Activated CD4-positive, alpha-beta memory T cell treated with anti-CD3 and anti-CD28 coated beads, Interleukin-2, amount 10 ng/mL, durations not matched to agents 7 days and 5 days (primary cell): ENCODE data around the gene RSRC2. TPM values are rescaled to one million over a fixed set of nuclear protein-coding genes. Genes with fewer than 3 reads are reported as not detected.
"Not testable (repeated sequence)": the region's sequence is repeated elsewhere in the genome, so short reads cannot be mapped to it uniquely, and the experiment has no call there.

Source experiments
- CTCF ChIA-PET: fragments of 350-600 bp; sonication (Branson Sonifier 250); formaldehyde crosslinking; loops from one replicate; lab custom pipeline; 2021; ENCODE audit warnings: antibody characterized with exemption, inconsistent platforms; lab: Charles Lee
- POLR2A ChIA-PET: fragments of 350-600 bp; sonication (Branson Sonifier 250); formaldehyde crosslinking; loops from one replicate; lab custom pipeline; 2021; ENCODE audit warnings: antibody characterized with exemption; lab: Charles Lee
- DNase-seq: peaks from one replicate; pipeline ENCODE4 v3.0.0-alpha.2; 2020
- H3K27ac Mint-ChIP-seq: one replicate; pipeline ENCODE4 v1.8.0; 2021; ENCODE audit warnings: mild to moderate bottlenecking, mixed read lengths
- H3K27me3 Mint-ChIP-seq: one replicate; pipeline ENCODE4 v1.8.0; 2021; ENCODE audit warnings: mixed read lengths
- H3K36me3 Mint-ChIP-seq: one replicate; pipeline ENCODE4 v1.8.0; 2021; ENCODE audit warnings: low read depth, mixed read lengths
- H3K4me1 Mint-ChIP-seq: one replicate; pipeline ENCODE4 v1.8.0; 2021; ENCODE audit warnings: mixed read lengths
- H3K4me3 Mint-ChIP-seq: one replicate; pipeline ENCODE4 v1.8.0; 2021; ENCODE audit warnings: mild to moderate bottlenecking, mixed read lengths
- H3K9me3 Mint-ChIP-seq: one replicate; pipeline ENCODE4 v1.8.0; 2021; ENCODE audit warnings: mixed read lengths
- total RNA-seq, 2 experiments: library from RNA; stranded (reverse); gene quantifications; one replicate each; pipeline ENCODE4 v1.2.3, GENCODE V29; 2021

The RSRC2 gene
- total RNA-seq, 2 experiments from 2014 or later = 90.7 to 97.4 TPM

DNA sequence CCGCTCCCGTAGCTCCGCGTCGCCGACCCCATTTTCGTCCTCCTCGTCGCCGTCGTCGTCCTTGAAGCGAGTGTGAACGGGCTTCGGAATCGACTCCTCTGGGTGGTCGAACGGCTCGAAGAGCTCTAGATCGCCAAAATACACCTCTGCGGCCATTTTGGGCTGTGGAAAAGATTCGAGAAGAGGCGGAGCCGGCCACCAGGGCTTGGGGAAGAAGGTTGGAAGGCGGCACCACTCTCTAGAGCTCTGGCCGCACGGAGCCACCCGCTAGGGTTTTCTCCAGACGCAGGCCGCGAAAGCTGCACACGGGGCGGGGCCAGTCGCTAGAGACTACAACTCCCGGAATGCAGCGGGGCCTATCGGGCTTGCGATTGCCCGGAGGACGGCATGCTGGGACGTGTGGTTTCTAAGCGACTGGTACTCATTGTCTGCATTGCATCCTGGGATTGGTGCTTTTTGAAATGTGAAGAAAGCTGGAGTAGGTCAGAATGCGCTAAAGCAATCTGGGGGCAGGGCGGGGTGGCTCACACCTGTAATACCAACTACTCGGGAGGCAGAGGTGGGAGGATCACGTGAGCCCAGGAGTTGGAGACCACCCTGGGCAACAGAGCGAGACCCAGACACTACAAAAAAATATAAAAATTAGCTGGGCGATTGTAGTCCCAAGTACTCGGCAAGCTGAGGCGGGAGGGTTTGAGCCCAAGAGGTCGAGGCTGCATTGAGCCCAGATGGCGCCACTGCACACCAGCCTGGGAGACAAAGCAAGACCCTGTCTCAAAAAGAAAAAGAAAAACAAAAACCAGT is 25.8 kb downstream of the RSRC2 start, which contains the start of gene ZCCHC8:
Gene ZCCHC8 (minus strand): TSS at position 248 of the 804 bp plus-strand sequence. CDS start 92 bp downstream, at position 156.
- peaks cover 41% of the 10 kb centered on the region for H3K4me1 Mint-ChIP-seq
- peak within 1 kb of the TSS; percentile 97 for H3K27ac Mint-ChIP-seq
- ChIA-PET CTCF (interaction anchor here (0.7 to 4.8 kb wide), 18 partner anchors 9 to 273 kb away, joined by 3 to 37 read pairs (median 4); partner anchors contain the start of genes CLIP1, KNTC1 and RSRC2), POLR2A (interaction anchor here (0.8 to 11.4 kb wide), 35 partner anchors 9 to 1464 kb away, joined by 3 to 542 read pairs (median 5); partner anchors contain the start of genes CCDC62, CLIP1, DENR and DIABLO)
- H3K9me3 Mint-ChIP-seq = no peaks in the 10 kb centered on the region
- H3K4me3 Mint-ChIP-seq = peak within 1 kb of the TSS; percentile 99
- H3K27me3 Mint-ChIP-seq = no peaks in the 10 kb centered on the region
- peaks cover 47% of the 10 kb centered on the region for H3K36me3 Mint-ChIP-seq
- peak; percentile 98 for DNase-seq

DNA sequence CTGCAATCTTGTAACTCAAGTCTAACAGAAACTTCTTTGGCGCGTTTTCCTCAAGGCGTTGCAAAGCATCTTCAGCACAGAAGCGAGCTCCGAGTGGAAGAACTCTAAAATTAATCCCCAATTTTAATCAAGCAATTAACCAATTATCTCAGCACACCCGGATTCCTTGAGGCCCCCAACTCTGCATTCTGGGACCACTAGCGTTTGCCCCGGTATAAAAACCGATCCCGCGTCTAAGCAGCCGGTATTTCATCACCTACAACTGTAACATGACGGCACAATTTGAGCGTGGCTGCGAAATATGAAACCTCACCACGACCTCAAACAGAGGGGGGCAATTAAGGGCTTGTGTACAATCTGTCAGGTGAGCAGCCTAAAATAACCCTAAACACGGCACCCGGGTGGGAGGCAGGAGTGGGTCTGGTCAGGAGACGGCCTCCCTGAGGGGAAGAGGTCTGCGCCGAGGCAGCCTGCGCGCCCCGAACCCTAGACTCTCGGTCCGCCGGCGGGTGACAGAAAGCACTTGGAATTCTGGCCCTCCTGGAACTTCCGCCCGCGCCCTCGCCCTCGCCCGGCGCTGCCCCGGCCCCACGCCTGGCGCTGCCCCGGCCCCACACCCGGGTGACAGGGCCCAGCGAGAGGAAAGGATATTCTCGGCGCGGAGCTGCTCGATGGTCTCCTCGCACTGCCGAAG is 26.6 kb downstream of the RSRC2 start:
- Mint-ChIP-seq H3K9me3 (no peaks in the 10 kb centered on the region), H3K4me1 (peaks cover 44% of the 10 kb centered on the region), H3K27ac (peak overlapping the region; percentile 97), H3K4me3 (peak overlapping the region; percentile 99), H3K36me3 (peaks cover 46% of the 10 kb centered on the region), H3K27me3 (no peaks in the 10 kb centered on the region)
- DNase-seq = peak; percentile 61
- CTCF ChIA-PET = interaction anchor here (0.7 to 4.8 kb wide), 13 partner anchors 9 to 273 kb away, joined by 3 to 37 read pairs (median 4); partner anchors contain the start of genes CLIP1, KNTC1 and RSRC2
- POLR2A ChIA-PET = interaction anchor here (0.8 to 11.4 kb wide), 29 partner anchors 9 to 1463 kb away, joined by 3 to 542 read pairs (median 5); partner anchors contain the start of genes CLIP1, DIABLO, HCAR1 and KNTC1

DNA sequence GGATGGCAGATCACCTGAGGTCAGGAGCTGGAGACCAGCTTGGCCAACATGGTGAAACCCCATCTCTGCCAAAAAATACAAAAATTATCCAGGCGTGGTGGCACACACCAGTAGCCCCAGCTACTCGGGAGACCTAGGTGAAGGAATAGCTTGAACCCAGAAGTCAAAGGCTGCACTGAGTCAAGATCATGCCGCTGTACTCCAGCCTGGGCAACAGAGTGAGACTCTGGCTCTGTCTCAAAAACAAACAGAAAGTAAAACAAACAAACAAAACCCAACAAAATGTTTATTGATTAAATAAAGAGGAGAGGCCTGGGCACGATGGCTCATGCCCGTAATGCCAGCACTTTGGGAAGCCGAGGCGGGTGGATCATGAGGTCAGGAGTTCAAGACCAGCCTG is 31.5 kb downstream of the RSRC2 start:
- Mint-ChIP-seq H3K36me3 (peaks cover 46% of the 10 kb centered on the region), H3K9me3 (no peaks in the 10 kb centered on the region), H3K4me3 (no peak overlapping the region), H3K27ac (no peak overlapping the region), H3K4me1 (peaks cover 36% of the 10 kb centered on the region), H3K27me3 (no peaks in the 10 kb centered on the region)
- DNase-seq = no peak
- POLR2A ChIA-PET = interaction anchor here (1.4 to 11.4 kb wide), 3 partner anchors 9 to 27 kb away, joined by 3 to 542 read pairs (median 7); partner anchors contain the start of genes KNTC1 and RSRC2
- CTCF ChIA-PET = no interaction called here

DNA sequence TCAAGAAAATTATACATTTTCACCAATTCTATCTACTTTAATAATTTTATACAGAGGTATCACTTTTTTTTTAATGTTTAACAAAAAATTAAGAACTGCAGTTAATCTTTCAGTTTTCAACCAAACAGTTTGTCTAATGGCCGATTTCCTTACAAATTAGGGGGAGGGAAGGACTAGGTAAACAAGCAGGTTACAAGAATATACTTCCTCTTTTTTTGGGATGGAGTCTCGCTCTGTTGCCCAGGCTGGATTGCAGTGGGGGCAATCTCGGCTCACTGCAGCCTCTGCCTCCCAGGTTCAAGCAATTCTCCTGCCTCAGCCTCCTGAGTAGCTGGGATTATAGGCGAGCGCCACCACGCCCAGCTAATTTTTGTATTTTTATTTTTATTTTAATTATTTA is 33.5 kb downstream of the RSRC2 start:
- Mint-ChIP-seq H3K36me3 (peaks cover 47% of the 10 kb centered on the region), H3K4me1 (peaks cover 26% of the 10 kb centered on the region)
- not testable (repeated sequence) for H3K27ac Mint-ChIP-seq, H3K4me3 Mint-ChIP-seq, DNase-seq, H3K27me3 Mint-ChIP-seq, H3K9me3 Mint-ChIP-seq
- POLR2A ChIA-PET = interaction anchor here (0.8 to 1.5 kb wide), 3 partner anchors 9 to 20 kb away, joined by 3 to 5 read pairs (median 3); no protein-coding TSS in a partner anchor
- CTCF ChIA-PET = interaction anchor here (1.0 kb wide), 1 partner anchor 93 kb away, joined by 3 read pairs; no protein-coding TSS in a partner anchor

DNA sequence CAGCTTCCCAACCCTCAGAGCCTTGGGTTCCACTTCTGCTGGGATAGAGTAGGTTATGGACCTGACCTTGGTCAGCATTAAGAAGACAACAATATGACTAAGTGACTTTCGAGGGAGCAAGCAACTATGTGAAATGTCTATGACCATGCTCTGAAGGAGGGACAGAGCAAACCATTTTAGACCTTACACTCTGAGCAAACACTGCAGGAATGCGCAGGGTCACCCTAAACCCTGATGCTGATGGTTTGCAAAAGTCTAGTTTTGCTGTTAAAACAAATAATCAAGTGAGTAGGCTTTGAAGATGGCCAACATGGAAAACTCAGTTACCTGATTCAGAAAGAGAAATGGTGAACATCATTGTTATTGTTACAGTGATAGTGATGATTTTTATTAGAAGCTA is 34.7 kb downstream of the RSRC2 start:
- POLR2A ChIA-PET = interaction anchor here (1.0 to 2.5 kb wide), 4 partner anchors 8 to 92 kb away, joined by 3 to 18 read pairs (median 4); partner anchors contain the start of genes CLIP1 and ZCCHC8
- DNase-seq = no peak
- Mint-ChIP-seq H3K9me3 (no peaks in the 10 kb centered on the region), H3K27ac (no peak overlapping the region), H3K27me3 (no peaks in the 10 kb centered on the region), H3K4me1 (peaks cover 20% of the 10 kb centered on the region), H3K4me3 (no peak overlapping the region), H3K36me3 (peaks cover 52% of the 10 kb centered on the region)
- CTCF ChIA-PET = interaction anchor here (0.6 to 1.6 kb wide), 5 partner anchors 9 to 281 kb away, joined by 3 to 11 read pairs (median 3); partner anchors contain the start of gene ZCCHC8

DNA sequence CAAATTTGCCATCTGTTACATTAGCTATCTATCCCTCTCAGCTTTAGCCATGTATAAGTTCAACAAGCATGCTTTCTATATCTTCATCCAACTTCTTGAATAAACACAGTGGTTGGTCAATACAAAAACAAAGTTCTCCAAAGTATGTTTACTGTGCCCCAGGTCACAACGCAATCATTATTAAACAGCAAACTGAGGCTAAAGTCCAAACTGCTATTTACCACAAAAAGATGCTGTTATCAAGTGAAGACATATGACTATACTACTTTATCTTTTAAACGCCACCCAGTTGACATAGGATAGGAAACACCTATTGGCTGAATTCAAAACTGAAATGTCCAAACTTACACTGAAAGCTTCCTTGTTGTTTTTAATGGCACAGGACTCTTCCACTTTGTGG is 37.7 kb downstream of the RSRC2 start:
- Mint-ChIP-seq H3K36me3 (peaks cover 63% of the 10 kb centered on the region), H3K4me3 (no peak overlapping the region), H3K4me1 (peaks cover 10% of the 10 kb centered on the region), H3K9me3 (no peaks in the 10 kb centered on the region), H3K27me3 (no peaks in the 10 kb centered on the region), H3K27ac (no peak overlapping the region)
- POLR2A ChIA-PET = interaction anchor here (1.4 to 7.1 kb wide), 2 partner anchors 10 to 16 kb away, joined by 4 to 49 read pairs; partner anchors contain the start of gene ZCCHC8
- no peak for DNase-seq
- CTCF ChIA-PET = interaction anchor here (1.0 kb wide), 1 partner anchor 11 kb away, joined by 3 read pairs; the partner anchor contains the start of gene ZCCHC8

DNA sequence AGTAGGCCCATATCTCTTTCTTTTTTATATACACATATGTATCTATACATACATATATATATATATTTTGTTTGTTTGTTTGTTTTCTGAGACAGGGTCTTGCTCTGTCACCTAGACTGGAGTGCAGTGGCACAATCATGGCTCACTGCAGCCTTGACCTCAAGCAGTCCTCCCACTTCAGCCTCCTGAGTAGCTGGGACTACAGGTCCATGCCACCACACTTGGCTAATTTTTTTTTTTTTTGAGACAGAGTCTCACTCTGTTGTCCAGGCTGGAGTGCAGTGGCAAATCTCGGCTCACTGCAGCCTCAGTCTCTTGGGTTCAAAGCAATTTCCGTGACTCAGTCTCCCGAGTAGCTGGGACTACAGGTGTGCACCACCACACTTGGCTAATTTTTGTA is 38.9 kb downstream of the RSRC2 start:
- H3K4me3 Mint-ChIP-seq, CTCF ChIA-PET: not testable (repeated sequence)

DNA sequence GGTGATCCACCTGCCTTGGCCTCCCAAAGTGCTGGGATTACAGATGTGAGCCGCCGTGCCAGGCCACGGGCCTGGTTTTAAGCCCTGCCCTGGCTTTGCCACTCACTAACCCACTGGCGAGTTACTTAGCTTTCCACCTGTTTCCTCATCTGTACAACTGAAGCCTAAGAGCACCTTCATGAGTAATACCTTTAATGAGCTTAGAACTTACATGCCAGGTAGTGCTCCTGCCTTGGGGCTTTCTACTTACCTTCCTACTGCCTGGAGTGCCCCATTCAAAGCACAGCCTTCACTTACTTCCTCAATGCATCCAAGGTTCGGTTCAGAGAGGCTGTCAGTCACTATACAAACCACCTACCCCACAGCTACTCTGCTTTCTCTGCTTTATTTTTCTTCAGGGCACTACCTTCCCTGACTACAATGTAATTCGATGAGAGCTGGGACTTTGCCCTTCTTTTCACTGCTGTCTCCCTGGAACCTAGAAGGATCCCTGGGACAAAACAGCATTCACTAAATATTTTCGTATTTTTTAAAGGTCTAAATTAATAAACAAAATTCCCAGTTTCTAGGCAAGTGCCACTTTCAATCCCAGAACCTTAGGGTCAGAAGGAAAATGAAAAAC is 39.8 kb downstream of the RSRC2 start:
- no peak overlapping the region for H3K27ac Mint-ChIP-seq
- H3K27me3 Mint-ChIP-seq = no peaks in the 10 kb centered on the region
- peaks cover 67% of the 10 kb centered on the region for H3K36me3 Mint-ChIP-seq
- DNase-seq = no peak
- CTCF ChIA-PET = no interaction called here
- peaks cover 13% of the 10 kb centered on the region for H3K4me1 Mint-ChIP-seq
- no peaks in the 10 kb centered on the region for H3K9me3 Mint-ChIP-seq
- POLR2A ChIA-PET = interaction anchor here (1.7 to 7.1 kb wide), 2 partner anchors 8 to 12 kb away, joined by 7 to 49 read pairs; partner anchors contain the start of gene ZCCHC8
- no peak overlapping the region for H3K4me3 Mint-ChIP-seq

More for the DNA sequence above, 38.9 kb downstream of the RSRC2 start:
- not testable (repeated sequence) for H3K9me3 Mint-ChIP-seq, H3K27ac Mint-ChIP-seq, H3K27me3 Mint-ChIP-seq, DNase-seq
- Mint-ChIP-seq H3K4me1 (peaks cover 13% of the 10 kb centered on the region), H3K36me3 (peaks cover 69% of the 10 kb centered on the region)
- POLR2A ChIA-PET = interaction anchor here (0.7 to 7.1 kb wide), 3 partner anchors 11 to 262 kb away, joined by 3 to 49 read pairs (median 3); partner anchors contain the start of gene ZCCHC8

DNA sequence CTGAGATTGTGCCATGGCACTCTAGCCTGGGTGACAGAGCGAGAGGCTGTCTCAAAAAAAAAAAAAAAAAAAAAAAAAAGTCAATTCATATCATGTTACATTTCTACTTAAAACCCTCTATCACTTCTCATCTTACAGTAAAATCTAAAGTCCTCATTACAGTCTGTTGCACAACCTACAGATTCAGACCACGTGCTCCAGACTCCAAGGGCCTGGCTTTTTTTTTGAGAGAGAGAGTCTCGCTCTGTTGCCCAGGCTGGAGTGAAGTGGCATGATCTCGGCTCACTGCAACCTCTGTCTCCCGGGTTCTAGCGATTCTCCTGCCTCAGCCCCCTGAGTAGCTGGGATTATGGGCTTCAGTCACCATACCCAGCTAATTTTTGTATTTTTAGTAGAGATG is 40.4 kb downstream of the RSRC2 start:
- H3K36me3 Mint-ChIP-seq = peaks cover 68% of the 10 kb centered on the region
- not testable (repeated sequence) for H3K27ac Mint-ChIP-seq, H3K27me3 Mint-ChIP-seq, DNase-seq, H3K9me3 Mint-ChIP-seq, H3K4me3 Mint-ChIP-seq
- peaks cover 10% of the 10 kb centered on the region for H3K4me1 Mint-ChIP-seq
- CTCF ChIA-PET = interaction anchor here (1.2 kb wide), 1 partner anchor 15 kb away, joined by 4 read pairs; no protein-coding TSS in a partner anchor
- POLR2A ChIA-PET = interaction anchor here (0.7 to 7.1 kb wide), 3 partner anchors 9 to 13 kb away, joined by 3 to 49 read pairs (median 7); partner anchors contain the start of gene ZCCHC8

DNA sequence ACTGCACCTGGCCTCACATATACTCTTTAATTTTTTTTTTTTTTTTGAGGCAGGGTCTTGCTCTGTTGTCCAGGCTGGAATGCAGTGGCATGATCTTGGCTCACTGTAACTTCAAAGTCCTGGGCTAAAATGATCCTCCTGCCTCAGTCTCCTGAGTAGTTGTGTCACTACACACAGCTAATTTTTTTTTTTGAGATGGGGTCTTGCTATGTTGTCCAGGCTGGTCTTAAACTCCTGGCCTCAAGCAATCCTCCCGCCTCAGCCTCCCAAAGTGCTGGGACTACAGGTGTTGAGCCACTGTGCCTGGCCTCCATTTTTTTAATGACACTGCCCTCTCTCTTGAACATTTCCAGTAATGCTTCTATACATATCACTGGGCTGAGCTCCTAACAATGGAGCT is 42.4 kb downstream of the RSRC2 start:
- not testable (repeated sequence) for H3K27me3 Mint-ChIP-seq, DNase-seq, H3K9me3 Mint-ChIP-seq, H3K4me1 Mint-ChIP-seq, H3K4me3 Mint-ChIP-seq, H3K27ac Mint-ChIP-seq
- peaks cover 67% of the 10 kb centered on the region for H3K36me3 Mint-ChIP-seq
- ChIA-PET CTCF (interaction anchor here (0.7 kb wide), 1 partner anchor 14 kb away, joined by 3 read pairs; no protein-coding TSS in a partner anchor), POLR2A (interaction anchor here (1.4 to 7.1 kb wide), 2 partner anchors 8 to 15 kb away, joined by 5 to 49 read pairs; partner anchors contain the start of gene ZCCHC8)

DNA sequence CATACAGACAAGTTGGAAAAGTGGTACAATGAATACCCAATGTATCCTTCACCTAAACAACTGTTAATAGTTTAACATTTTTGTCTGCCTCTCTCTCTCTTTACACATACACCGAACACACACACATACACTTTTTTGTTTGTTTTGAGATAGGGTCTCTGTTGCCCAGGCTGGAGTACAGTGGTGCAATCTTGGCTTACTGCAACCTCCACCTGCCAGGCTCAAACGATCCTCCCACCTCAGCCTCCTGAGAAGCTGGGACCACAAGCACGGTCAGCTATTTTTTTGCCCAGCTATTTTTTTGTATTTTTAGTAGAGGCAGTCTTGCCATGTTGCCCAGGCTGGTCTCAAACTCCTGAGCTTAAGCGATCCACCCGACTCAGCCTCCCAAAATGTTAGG is 42.8 kb downstream of the RSRC2 start:
- no peak overlapping the region for H3K27ac Mint-ChIP-seq
- no peaks in the 10 kb centered on the region for H3K9me3 Mint-ChIP-seq
- DNase-seq = no peak
- ChIA-PET CTCF (interaction anchor here (0.7 kb wide), 1 partner anchor 14 kb away, joined by 3 read pairs; no protein-coding TSS in a partner anchor), POLR2A (interaction anchor here (1.4 to 7.1 kb wide), 2 partner anchors 9 to 15 kb away, joined by 5 to 49 read pairs; partner anchors contain the start of gene ZCCHC8)
- no peaks in the 10 kb centered on the region for H3K27me3 Mint-ChIP-seq
- no peak overlapping the region for H3K4me3 Mint-ChIP-seq
- H3K4me1 Mint-ChIP-seq = peaks cover 8% of the 10 kb centered on the region
- peaks cover 67% of the 10 kb centered on the region for H3K36me3 Mint-ChIP-seq
